ENCODE results near the gene HOXA11.

HOXA11 gene

DNA sequence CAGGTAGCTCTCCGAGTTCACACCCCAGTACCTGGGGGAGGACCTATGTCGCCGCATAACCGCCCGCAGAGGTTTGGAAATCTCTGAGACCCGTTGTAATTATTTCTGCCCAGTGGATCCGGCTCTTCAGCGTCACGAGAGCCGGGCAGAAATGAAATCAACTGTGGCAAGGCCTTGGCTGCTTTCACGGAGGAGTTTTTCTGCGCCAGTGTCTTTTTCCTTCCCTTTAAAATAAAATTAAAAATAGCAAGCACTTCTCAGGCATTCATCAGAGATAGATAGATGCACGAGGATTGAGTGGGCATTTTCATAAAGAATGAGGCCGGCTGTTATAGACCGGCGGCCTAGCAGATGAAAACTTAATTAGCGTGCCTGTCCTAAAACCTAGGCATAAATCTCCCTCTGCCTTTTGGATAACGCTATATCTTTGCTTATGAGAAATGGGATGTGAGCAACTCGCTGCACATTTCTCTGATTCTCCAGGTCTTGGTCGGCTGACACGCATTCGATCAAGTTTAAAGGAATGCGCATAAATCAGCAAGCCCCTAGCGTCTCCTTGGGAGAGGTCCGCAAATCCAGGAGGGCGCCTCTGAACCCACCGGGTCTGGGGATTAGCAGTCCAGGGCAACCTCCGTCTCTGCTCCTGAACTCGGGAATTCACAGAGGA lies 8.4 kb upstream of the HOXA11 start:
- no peak for FAIRE-seq
- TF ChIP-seq POLR2A (IDR thresholded peaks at IDR 0.05; ENCODE audit: low read depth, low read length) = no peak
- no peak for DNase-seq (ENCODE audit: insufficient read length, low spot score)

GRCh38 chr7:27192546-27193334 lies 7.7 kb upstream of the HOXA11 start:
- no peak for FAIRE-seq
- no peak for TF ChIP-seq POLR2A (IDR thresholded peaks at IDR 0.05; ENCODE audit: low read depth, low read length)
- DNase-seq (ENCODE audit: insufficient read length, low spot score) = no peak

- FAIRE-seq (no peak), DNase-seq (ENCODE audit: insufficient read length, low spot score) (no peak)
- TF ChIP-seq POLR2A (IDR thresholded peaks at IDR 0.05; ENCODE audit: low read depth, low read length) = no peak
Observed at GRCh38 chr7:27191833-27192545, 7.0 kb upstream of the HOXA11 start.

- TF ChIP-seq POLR2A (IDR thresholded peaks at IDR 0.05; ENCODE audit: low read depth, low read length) = no peak
- FAIRE-seq = no peak
- no peak for DNase-seq (ENCODE audit: insufficient read length, low spot score)
Observed at GRCh38 chr7:27191161-27191731, 6.2 kb upstream of the HOXA11 start.

DNA sequence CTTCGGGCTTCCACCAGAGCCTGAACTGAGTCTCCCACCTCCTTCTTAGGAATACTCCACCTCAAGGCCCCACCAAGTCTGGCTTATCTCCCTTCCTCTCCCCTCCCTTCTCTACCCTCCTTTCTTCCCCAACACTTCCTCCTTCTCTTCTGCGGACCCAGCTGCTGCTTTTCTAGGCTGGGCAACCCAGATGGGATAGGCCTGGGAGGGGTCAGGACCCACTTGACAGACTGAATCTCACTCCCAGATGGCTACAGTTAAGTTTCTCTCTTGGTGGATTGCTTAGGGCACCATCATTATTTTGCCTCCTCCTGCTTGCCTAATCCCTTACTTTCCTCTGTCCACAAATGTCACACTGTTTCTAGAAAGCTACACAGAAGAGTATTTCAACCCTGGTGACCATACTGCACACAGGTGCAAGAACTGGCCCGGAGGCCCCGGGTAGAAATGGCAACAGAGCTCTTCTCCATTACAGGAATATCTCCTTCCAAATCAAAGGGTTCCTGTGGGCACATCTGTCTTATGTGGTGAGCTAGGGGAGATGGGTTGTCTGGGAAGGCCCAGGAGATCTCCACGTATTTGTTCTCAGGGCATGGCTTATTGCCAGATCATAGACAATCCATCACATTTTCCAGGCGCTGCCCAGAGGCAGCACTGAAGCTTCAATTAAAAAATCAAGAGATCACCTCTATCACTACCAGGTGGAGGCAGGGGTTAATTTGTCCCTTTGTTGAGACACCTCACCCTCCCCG lies 5.1 kb upstream of the HOXA11 start:
- TF ChIP-seq POLR2A (IDR thresholded peaks at IDR 0.05; ENCODE audit: low read depth, low read length) = no peak
- DNase-seq (ENCODE audit: insufficient read length, low spot score) = no peak
- FAIRE-seq = no peak

DNA sequence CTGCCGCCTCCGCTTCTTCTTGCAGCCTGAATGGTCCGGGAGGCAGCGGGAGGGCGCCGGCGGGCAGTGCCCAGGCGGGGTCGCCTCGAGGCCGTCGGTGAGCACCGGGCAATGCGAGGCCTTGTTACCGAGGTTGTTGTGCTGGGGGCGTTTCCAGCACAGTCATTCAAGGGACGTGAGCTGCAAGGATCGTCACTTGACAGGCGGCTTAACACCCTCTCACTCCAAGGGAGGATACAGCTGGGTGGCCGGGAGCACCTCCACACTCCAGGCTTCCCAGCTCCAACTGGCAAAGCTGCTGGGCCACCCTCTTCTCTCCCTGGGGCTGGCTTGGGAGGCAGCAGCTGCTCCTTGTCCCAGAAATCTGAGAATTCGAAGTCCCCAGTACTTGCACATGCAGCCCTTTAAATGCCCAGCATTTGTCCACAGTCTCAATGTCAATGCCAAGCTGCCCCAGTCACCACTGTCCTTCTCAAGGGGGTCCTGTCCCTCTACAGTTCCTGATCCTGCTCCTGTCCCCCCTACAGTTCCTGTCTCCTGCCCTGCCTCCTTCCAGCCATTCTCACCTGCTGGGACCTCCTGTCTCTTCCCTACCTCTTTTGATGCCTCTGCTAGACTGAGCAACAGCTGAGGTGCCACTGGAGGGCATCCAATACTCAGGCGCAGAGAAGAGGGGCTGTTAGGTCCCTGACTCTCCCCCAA lies 4.4 kb upstream of the HOXA11 start:
- no peak for FAIRE-seq

DNA sequence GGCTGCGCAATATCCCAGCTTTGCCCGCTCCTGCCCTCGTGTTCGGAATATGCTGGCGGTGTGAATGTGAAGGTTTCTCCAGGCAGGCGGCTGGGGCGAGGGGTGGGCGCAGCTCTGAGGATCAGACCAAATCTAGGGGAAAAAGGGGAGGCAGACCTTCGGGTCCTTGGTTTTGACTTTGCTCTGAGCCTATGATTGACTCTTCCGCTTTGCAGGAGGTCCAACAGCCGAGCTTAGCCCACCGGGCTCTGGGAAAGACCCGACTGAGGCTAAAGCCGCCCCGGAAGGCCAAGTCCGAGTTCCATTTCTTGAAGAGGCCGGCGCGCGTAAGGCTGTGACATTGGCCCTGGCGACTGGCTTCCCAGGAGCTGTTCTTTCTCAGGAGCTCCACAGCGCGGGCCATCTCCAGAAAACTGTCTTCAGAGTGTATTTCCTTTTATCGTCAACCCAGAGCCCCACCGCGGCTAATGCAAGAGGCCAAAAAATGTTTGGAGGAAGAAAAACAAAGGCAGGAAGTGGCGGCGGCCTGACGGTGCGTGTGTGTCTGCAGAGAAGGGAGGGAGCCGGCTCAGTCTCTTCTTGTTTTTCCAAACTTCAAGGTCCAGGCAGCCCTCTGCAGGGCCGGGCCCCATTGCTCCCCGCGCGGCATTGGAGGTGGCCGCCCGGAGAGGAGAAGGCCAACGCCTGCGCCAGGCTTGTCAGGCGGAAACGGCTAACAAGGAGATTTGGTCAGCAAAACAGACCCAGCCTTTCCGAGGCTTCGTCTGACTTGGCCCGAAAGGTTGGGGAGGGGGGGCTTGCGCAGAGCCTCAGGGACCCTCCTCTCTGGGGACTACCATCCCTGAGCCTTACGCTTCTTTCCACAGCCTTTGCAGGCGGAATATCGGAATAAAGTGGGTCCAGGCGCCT lies 3.6 kb upstream of the HOXA11 start:
- DNase-seq (ENCODE audit: insufficient read length, low spot score) (no peak), FAIRE-seq (no peak)
- no peak for TF ChIP-seq POLR2A (IDR thresholded peaks at IDR 0.05; ENCODE audit: low read depth, low read length)

More for the DNA sequence above, 4.4 kb upstream of the HOXA11 start:
- TF ChIP-seq POLR2A (IDR thresholded peaks at IDR 0.05; ENCODE audit: low read depth, low read length) = no peak
- DNase-seq (ENCODE audit: insufficient read length, low spot score) = no peak

GRCh38 chr7:27187475-27188385 lies 2.7 kb upstream of the HOXA11 start:
- TF ChIP-seq POLR2A (IDR thresholded peaks at IDR 0.05; ENCODE audit: low read depth, low read length) = no peak
- FAIRE-seq (no peak), DNase-seq (ENCODE audit: insufficient read length, low spot score) (no peak)

- DNase-seq (ENCODE audit: insufficient read length, low spot score) (no peak), FAIRE-seq (no peak)
- TF ChIP-seq POLR2A (IDR thresholded peaks at IDR 0.05; ENCODE audit: low read depth, low read length) = no peak
Observed at GRCh38 chr7:27186668-27187474, 1.8 kb upstream of the HOXA11 start.

- DNase-seq (ENCODE audit: insufficient read length, low spot score) (no peak), FAIRE-seq (no peak)
- no peak for TF ChIP-seq POLR2A (IDR thresholded peaks at IDR 0.05; ENCODE audit: low read depth, low read length)
Observed at GRCh38 chr7:27185854-27186667, 1.0 kb upstream of the HOXA11 start.

All from H54 (cell line).